K562 (cell line): ENCODE results near the gene SLIT2. TPM values are rescaled to one million over a fixed set of nuclear protein-coding genes. Genes with fewer than 3 reads are reported as not detected.

Experiments
- ATAC-seq: fragments of 200-7000 bp; cut with Tn5 transposase; 3 replicates; pipeline ENCODE4 v1.9.1; 2020; ENCODE audit warnings: moderate library complexity
- BruUV-seq: library from RNA; stranded (reverse); fragments of 400-500 nt; replicated peaks from 2 replicates; lab custom pipeline; 2021; lab: Mats Ljungman, UMichigan
- CTCF ChIA-PET: fragments of 300-600 bp; formaldehyde crosslinking; extraction: SDS; loops from one replicate; lab custom pipeline; 2021; ENCODE audit warnings: low intra/inter-chr PET ratio; lab: Yijun Ruan, JAX
- POLR2A ChIA-PET: fragments of 300-600, 350-650 bp; sonication (Branson Sonifier 250); formaldehyde crosslinking; extraction: SDS; loops from one replicate; lab custom pipeline; 2021; ENCODE audit warnings: antibody characterized with exemption, inconsistent platforms; lab: Yijun Ruan, JAX
- DNase-seq, 4 experiments: peaks; one replicate each; pipeline versions ENCODE4 v3.0.0 to v3.0.0-alpha.2; 2011 to 2018; ENCODE audit warnings: low spot score in 3 of 4, mixed read lengths in 3 of 4; ENCODE audit errors: extremely low read depth in 1 of 4
- FAIRE-seq: peaks from 2 replicates; lab custom pipeline; 2011; peaks lifted over from hg19 to GRCh38; lab: Jason Lieb, UNC
- H2AFZ ChIP-seq: 2 replicates; pipeline ENCODE4 v1.6.0; 2011; ENCODE audit warnings: low read depth, low read length, control low read depth, inconsistent platforms
- H3K27ac ChIP-seq: fragments of 200-600 bp; 3 replicates; pipeline ENCODE4 v1.8.0; 2011; ENCODE audit warnings: low read depth, mild to moderate bottlenecking, control low read depth, inconsistent platforms, low read length, moderate library complexity, mixed read lengths; ENCODE audit errors: extremely low read depth
- H3K27me3 ChIP-seq, 2 experiments: fragments of 300-600 bp in 1 of 2; 2 replicates in 1 of 2; 3 replicates in 1 of 2; pipeline versions ENCODE4 v1.6.0 to v1.8.0; 2011; ENCODE audit warnings: inconsistent platforms in 2 of 2, low read length in 2 of 2, mild to moderate bottlenecking in 1 of 2, mixed read lengths in 1 of 2, moderate library complexity in 1 of 2; ENCODE audit not compliant: control insufficient read depth in 2 of 2, insufficient read depth in 2 of 2
- H3K36me3 ChIP-seq: fragments of 300-600 bp; 3 replicates; pipeline ENCODE4 v1.8.0; 2011; ENCODE audit warnings: mild to moderate bottlenecking, low read length, inconsistent platforms; ENCODE audit not compliant: control insufficient read depth, insufficient read depth
- H3K4me1 ChIP-seq, 2 experiments: fragments of 200-600 bp in 1 of 2; replicated peaks in 1 of 2; 2 replicates in 1 of 2; 3 replicates in 1 of 2; pipeline versions ENCODE4 v1.5.1 to v1.8.0; 2011; ENCODE audit warnings: inconsistent platforms in 2 of 2, low read length in 2 of 2, mild to moderate bottlenecking in 1 of 2, mixed read lengths in 1 of 2, moderate library complexity in 1 of 2; ENCODE audit not compliant: control insufficient read depth in 2 of 2, insufficient read depth in 2 of 2
- H3K4me2 ChIP-seq: 2 replicates; pipeline ENCODE4 v1.6.1; 2011; ENCODE audit warnings: low read length, control low read depth, inconsistent platforms, mixed read lengths; ENCODE audit not compliant: insufficient read depth
- H3K4me3 ChIP-seq: fragments of 200-600 bp; sonication (generic), shearing (Covaris generic); 2 replicates; pipeline ENCODE4 v1.5.1; 2016; ENCODE audit warnings: control low read depth, inconsistent platforms
- H3K79me2 ChIP-seq: fragments of 200-600 bp; 3 replicates; pipeline ENCODE4 v1.8.0; 2011; ENCODE audit warnings: low read length, inconsistent platforms; ENCODE audit not compliant: control insufficient read depth, insufficient read depth
- H3K9ac ChIP-seq, 2 experiments: 2 replicates each; pipeline versions ENCODE4 v1.6.0 to v1.6.1; 2011; ENCODE audit warnings: low read depth in 2 of 2, low read length in 2 of 2, control low read depth in 1 of 2, inconsistent platforms in 1 of 2, mild to moderate bottlenecking in 1 of 2, mixed read lengths in 1 of 2; ENCODE audit not compliant: insufficient read depth in 1 of 2
- H3K9me1 ChIP-seq: one replicate; pipeline ENCODE4 v1.6.0; 2011; ENCODE audit warnings: inconsistent platforms, mild to moderate bottlenecking, low read length, moderate library complexity; ENCODE audit not compliant: control insufficient read depth, insufficient read depth
- H3K9me3 ChIP-seq: replicated peaks from 2 replicates; pipeline ENCODE4 v1.5.1; 2011; ENCODE audit warnings: low read depth, low read length, inconsistent platforms; ENCODE audit not compliant: control insufficient read depth, insufficient read depth
- H4K20me1 ChIP-seq: replicated peaks from 2 replicates; pipeline ENCODE4 v1.6.1; 2011; ENCODE audit warnings: low read length, inconsistent platforms, mixed read lengths; ENCODE audit not compliant: control insufficient read depth, insufficient read depth
- ADNP ChIP-seq: fragments of 200-800 bp; sonication (Bioruptor generic); IDR thresholded peaks from 2 replicates; pipeline ENCODE4 v1.6.1; 2016; ENCODE audit warnings: missing genetic modification characterization, missing compliant biosample characterization
- HCFC1 ChIP-seq: IDR thresholded peaks from 2 replicates; pipeline ENCODE4 v1.6.1; 2012; ENCODE audit warnings: low read depth, low read length, improper control_type of control experiment
- MTF1 ChIP-seq: fragments of 250-450 bp; sonication (Bioruptor Pico); IDR thresholded peaks from 2 replicates; pipeline ENCODE4 v1.9.0; 2021; ENCODE audit warnings: moderate library complexity, mild to moderate bottlenecking, inconsistent platforms, borderline replicate concordance
- RBM14 ChIP-seq: fragments of 200-400 bp; formaldehyde crosslinking; IDR thresholded peaks from 2 replicates; pipeline ENCODE4 v1.6.1; 2018; ENCODE audit warnings: low read depth, mild to moderate bottlenecking, low read length, moderate library complexity, borderline replicate concordance; ENCODE audit not compliant: insufficient read depth
- RHOXF2B ChIP-seq: fragments of 250-450 bp; sonication (Bioruptor Pico); conservative IDR thresholded peaks from 2 replicates; pipeline ENCODE4 v1.5.1; 2021
- TOE1 ChIP-seq, 2 experiments: fragments of 450-650 bp in 1 of 2; sonication (generic) in 1 of 2; formaldehyde crosslinking in 1 of 2; IDR thresholded peaks; 2 replicates each; pipeline versions ENCODE4 v1.7.1 to v1.8.0; 2016 to 2022; ENCODE audit warnings: borderline replicate concordance in 2 of 2, mild to moderate bottlenecking in 2 of 2, antibody characterized with exemption in 1 of 2, inconsistent platforms in 1 of 2, low read depth in 1 of 2, missing genetic modification reagents in 1 of 2, moderate library complexity in 1 of 2
- ZNF12 ChIP-seq: sonication (generic); formaldehyde crosslinking; IDR thresholded peaks from 2 replicates; pipeline ENCODE4 v1.4.0; 2020; ENCODE audit warnings: mild to moderate bottlenecking, missing genetic modification reagents
- ZNF316 ChIP-seq: fragments of 450-650 bp; IDR thresholded peaks from 2 replicates; pipeline ENCODE4 v1.6.1; 2016
- WGBS: fragments of 100-300 bp; shearing (Covaris generic); methylation state at CpG from one replicate; pipeline ENCODE4 v1.1.6; 2016; ENCODE audit warnings: low coverage, mixed read lengths; ENCODE audit not compliant: insufficient coverage; ENCODE audit errors: missing lambda C conversion rate; 5-methylcytosine and 5-hydroxymethylcytosine counted together
- in situ Hi-C: fragments of 300-500 bp; cut with MboI; formaldehyde crosslinking; loops from 4 replicates; pipeline ENCODE4 v1.15.0; 2018; ENCODE audit warnings: inconsistent platforms, mixed read lengths
- intact Hi-C: fragments of 100-400 bp; cut with micrococcal nuclease; formaldehyde crosslinking; loops from 2 replicates; pipeline ENCODE4 v1.14.2; 2022
- polyA plus RNA-seq, 8 experiments: library from polyadenylated mRNA; depleted of rRNA in 4 of 8; stranded (reverse) in 5 of 8; unstranded in 3 of 8; fragments of >200 nt; fragmentation: Nextera tagmentation in 2 of 8; fragmentation: Illumina TruSeq in 1 of 8; extraction: Ambion mirVana in 2 of 8; extraction: Trizol in 1 of 8; gene quantifications; 2 replicates each; pipeline versions ENCODE4 v1.2.1 to v1.2.3, GENCODE V29; 2011 to 2014; ENCODE audit warnings: inconsistent platforms in 1 of 8, missing spikeins in 1 of 8
- total RNA-seq, 7 experiments: library from RNA; depleted of rRNA in 6 of 7; stranded (reverse); fragments of >200 nt in 6 of 7; fragmentation: Illumina TruSeq in 2 of 7; extraction: Trizol in 2 of 7; gene quantifications; 2 replicates each; pipeline versions ENCODE4 v1.2.1 to v1.2.3, GENCODE V29; 2011 to 2021; ENCODE audit warnings: low replicate concordance in 1 of 7
- TF ChIP-seq, protein P1 (sequence below): fragments of 450-650 bp; formaldehyde crosslinking; IDR thresholded peaks from 2 replicates; pipeline ENCODE4 v1.4.0; 2022; ENCODE audit warnings: missing genetic modification characterization
- TF ChIP-seq, protein P2 (sequence below): IDR thresholded peaks from 3 replicates; pipeline ENCODE4 v1.6.1; 2011; ENCODE audit warnings: borderline replicate concordance, mild to moderate bottlenecking; ENCODE audit not compliant: insufficient read length, insufficient read depth
- TF ChIP-seq, protein P3 (sequence below): fragments of 250-450 bp; sonication (Bioruptor Pico); IDR thresholded peaks from 2 replicates; pipeline ENCODE4 v1.4.0; 2020
- TF ChIP-seq, protein P4 (sequence below), 3 experiments: fragments of 200-800 bp in 1 of 3; fragments of 250-450 bp in 1 of 3; fragments of 450-650 bp in 1 of 3; sonication (Bioruptor Pico) in 1 of 3; sonication (Bioruptor generic) in 1 of 3; formaldehyde crosslinking in 1 of 3; IDR thresholded peaks; 2 replicates each; pipeline versions ENCODE4 v1.6.1 to v1.8.0; 2016 to 2022; ENCODE audit warnings: mild to moderate bottlenecking in 2 of 3, missing genetic modification characterization in 2 of 3, missing compliant biosample characterization in 1 of 3, moderate library complexity in 1 of 3
- TF ChIP-seq, protein P5 (sequence below), 2 experiments: fragments of 450-650 bp in 1 of 2; sonication (generic) in 1 of 2; formaldehyde crosslinking in 1 of 2; IDR thresholded peaks in 1 of 2; conservative IDR thresholded peaks in 1 of 2; 2 replicates each; pipeline versions ENCODE4 v1.6.1 to v1.8.1; 2016 to 2023; ENCODE audit warnings: mild to moderate bottlenecking in 2 of 2, moderate library complexity in 2 of 2, inconsistent platforms in 1 of 2, missing genetic modification reagents in 1 of 2

Gene SLIT2
- total and polyA plus RNA-seq, 9 of the 15 experiments (the other 6 are each of a cell fraction or from before 2014, with no cell fraction given): 1.8 to 8.1 (median 4.1) TPM

DNA sequence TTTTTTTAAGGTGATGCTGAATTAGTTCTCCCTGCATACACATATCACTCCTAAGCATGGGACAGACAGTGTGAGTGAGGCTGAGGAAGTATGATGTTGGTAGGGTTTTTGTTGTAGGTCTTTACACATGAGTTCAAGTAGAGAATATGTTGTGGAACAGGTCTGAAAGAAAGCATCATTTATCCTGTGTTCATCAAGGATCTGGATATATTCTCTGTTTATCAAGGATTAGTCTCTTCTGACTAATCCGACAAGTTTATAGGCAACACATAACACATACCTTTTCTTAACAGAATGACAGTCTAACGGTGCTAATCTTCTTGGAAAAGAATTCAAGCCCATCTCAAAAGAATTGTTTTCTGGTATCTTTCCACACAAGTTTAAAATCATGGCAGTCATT lies 10.5 kb downstream of the SLIT2 start:
- no peaks in the 10 kb centered on the region for H3K4me1 ChIP-seq
- no peak overlapping the region for H3K9ac ChIP-seq
- intact Hi-C loops: no loop called here
- no peaks in the 10 kb centered on the region for H3K27me3 ChIP-seq
- FAIRE-seq: no peak
- H3K79me2 ChIP-seq: no peaks in the 10 kb centered on the region
- in situ Hi-C loops: no loop called here
- H3K9me1 ChIP-seq: no peaks in the 10 kb centered on the region
- BruUV-seq: no TSS peak
- ChIA-PET POLR2A (no interaction called here), CTCF (no interaction called here)
- no peak overlapping the region for H3K4me3 ChIP-seq
- H3K27ac ChIP-seq: no peak overlapping the region
- no peaks in the 10 kb centered on the region for H3K9me3 ChIP-seq
- no peaks in the 10 kb centered on the region for H4K20me1 ChIP-seq
- H3K4me2 ChIP-seq: no peak overlapping the region
- ATAC-seq: no peak
- no peak overlapping the region for H2AFZ ChIP-seq
- WGBS: 0% methylated on average over 2 of the region's 2 CpGs
- no peaks in the 10 kb centered on the region for H3K36me3 ChIP-seq
- no peak for DNase-seq
- TF ChIP-seq, protein P1, sequence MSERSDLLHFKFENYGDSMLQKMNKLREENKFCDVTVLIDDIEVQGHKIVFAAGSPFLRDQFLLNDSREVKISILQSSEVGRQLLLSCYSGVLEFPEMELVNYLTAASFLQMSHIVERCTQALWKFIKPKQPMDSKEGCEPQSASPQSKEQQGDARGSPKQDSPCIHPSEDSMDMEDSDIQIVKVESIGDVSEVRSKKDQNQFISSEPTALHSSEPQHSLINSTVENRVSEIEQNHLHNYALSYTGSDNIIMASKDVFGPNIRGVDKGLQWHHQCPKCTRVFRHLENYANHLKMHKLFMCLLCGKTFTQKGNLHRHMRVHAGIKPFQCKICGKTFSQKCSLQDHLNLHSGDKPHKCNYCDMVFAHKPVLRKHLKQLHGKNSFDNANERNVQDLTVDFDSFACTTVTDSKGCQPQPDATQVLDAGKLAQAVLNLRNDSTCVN (CRISPR knock-in tag): no peak
- TF ChIP-seq ZNF12: no peak
- TF ChIP-seq, protein P2, sequence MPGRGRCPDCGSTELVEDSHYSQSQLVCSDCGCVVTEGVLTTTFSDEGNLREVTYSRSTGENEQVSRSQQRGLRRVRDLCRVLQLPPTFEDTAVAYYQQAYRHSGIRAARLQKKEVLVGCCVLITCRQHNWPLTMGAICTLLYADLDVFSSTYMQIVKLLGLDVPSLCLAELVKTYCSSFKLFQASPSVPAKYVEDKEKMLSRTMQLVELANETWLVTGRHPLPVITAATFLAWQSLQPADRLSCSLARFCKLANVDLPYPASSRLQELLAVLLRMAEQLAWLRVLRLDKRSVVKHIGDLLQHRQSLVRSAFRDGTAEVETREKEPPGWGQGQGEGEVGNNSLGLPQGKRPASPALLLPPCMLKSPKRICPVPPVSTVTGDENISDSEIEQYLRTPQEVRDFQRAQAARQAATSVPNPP: no peak
- TF ChIP-seq, protein P3, sequence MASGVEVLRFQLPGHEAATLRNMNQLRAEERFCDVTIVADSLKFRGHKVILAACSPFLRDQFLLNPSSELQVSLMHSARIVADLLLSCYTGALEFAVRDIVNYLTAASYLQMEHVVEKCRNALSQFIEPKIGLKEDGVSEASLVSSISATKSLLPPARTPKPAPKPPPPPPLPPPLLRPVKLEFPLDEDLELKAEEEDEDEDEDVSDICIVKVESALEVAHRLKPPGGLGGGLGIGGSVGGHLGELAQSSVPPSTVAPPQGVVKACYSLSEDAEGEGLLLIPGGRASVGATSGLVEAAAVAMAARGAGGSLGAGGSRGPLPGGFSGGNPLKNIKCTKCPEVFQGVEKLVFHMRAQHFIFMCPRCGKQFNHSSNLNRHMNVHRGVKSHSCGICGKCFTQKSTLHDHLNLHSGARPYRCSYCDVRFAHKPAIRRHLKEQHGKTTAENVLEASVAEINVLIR (CRISPR knock-in tag): no peak
- TF ChIP-seq MTF1 (CRISPR knock-in tag): no peak
- TF ChIP-seq, protein P4, sequence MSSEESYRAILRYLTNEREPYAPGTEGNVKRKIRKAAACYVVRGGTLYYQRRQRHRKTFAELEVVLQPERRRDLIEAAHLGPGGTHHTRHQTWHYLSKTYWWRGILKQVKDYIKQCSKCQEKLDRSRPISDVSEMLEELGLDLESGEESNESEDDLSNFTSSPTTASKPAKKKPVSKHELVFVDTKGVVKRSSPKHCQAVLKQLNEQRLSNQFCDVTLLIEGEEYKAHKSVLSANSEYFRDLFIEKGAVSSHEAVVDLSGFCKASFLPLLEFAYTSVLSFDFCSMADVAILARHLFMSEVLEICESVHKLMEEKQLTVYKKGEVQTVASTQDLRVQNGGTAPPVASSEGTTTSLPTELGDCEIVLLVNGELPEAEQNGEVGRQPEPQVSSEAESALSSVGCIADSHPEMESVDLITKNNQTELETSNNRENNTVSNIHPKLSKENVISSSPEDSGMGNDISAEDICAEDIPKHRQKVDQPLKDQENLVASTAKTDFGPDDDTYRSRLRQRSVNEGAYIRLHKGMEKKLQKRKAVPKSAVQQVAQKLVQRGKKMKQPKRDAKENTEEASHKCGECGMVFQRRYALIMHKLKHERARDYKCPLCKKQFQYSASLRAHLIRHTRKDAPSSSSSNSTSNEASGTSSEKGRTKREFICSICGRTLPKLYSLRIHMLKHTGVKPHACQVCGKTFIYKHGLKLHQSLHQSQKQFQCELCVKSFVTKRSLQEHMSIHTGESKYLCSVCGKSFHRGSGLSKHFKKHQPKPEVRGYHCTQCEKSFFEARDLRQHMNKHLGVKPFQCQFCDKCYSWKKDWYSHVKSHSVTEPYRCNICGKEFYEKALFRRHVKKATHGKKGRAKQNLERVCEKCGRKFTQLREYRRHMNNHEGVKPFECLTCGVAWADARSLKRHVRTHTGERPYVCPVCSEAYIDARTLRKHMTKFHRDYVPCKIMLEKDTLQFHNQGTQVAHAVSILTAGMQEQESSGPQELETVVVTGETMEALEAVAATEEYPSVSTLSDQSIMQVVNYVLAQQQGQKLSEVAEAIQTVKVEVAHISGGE (CRISPR knock-in tag; IDR thresholded peaks at IDR 0.05): no peak
- no peak for TF ChIP-seq RBM14
- TF ChIP-seq RHOXF2B (CRISPR knock-in tag): no peak
- no peak for TF ChIP-seq HCFC1
- no peak for TF ChIP-seq ADNP (tag)
- TF ChIP-seq ZNF316: no peak
- no peak for TF ChIP-seq TOE1 (IDR thresholded peaks at IDR 0.05; ENCODE audit: borderline replicate concordance)
- no peak for TF ChIP-seq TOE1 (CRISPR knock-in tag; IDR thresholded peaks at IDR 0.05; ENCODE audit: borderline replicate concordance, low read depth)
- TF ChIP-seq, protein P5, sequence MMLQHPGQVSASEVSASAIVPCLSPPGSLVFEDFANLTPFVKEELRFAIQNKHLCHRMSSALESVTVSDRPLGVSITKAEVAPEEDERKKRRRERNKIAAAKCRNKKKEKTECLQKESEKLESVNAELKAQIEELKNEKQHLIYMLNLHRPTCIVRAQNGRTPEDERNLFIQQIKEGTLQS (IDR thresholded peaks at IDR 0.05): no peak
- TF ChIP-seq, protein P5 (CRISPR knock-in tag; conservative IDR thresholded peaks at IDR 0.05): no peak
